H1 (cell line): ENCODE measurements around the gene TXLNA. TPM values are rescaled to one million over a fixed set of nuclear protein-coding genes. Genes with fewer than 3 reads are reported as not detected.

Source experiments
- CTCF ChIA-PET: fragments of 300-600 bp; sonication (Branson Sonifier 250); formaldehyde crosslinking; loops from one replicate; lab custom pipeline; 2021; ENCODE audit not compliant: partially characterized antibody; lab: Charles Lee
- POLR2A ChIA-PET: fragments of 300-600 bp; sonication (Branson Sonifier 250); formaldehyde crosslinking; loops from one replicate; lab custom pipeline; 2021; ENCODE audit warnings: inconsistent platforms; ENCODE audit not compliant: partially characterized antibody; lab: Charles Lee
- DNase-seq, 2 experiments: peaks; one replicate each; pipeline versions ENCODE4 v3.0.0 to v3.0.0-alpha.2; 2010 to 2022; ENCODE audit warnings: low spot score in 2 of 2, low read depth in 1 of 2, mixed read lengths in 1 of 2
- FAIRE-seq: peaks from 2 replicates; lab custom pipeline; 2011; peaks lifted over from hg19 to GRCh38; lab: Jason Lieb, UNC
- H2AFZ ChIP-seq: 2 replicates; pipeline ENCODE4 v1.8.1; 2012; ENCODE audit warnings: low read length, inconsistent platforms
- H2AK5ac ChIP-seq: 2 replicates; pipeline ENCODE4 v1.6.1; 2013; ENCODE audit warnings: low read depth, low read length
- H2BK120ac ChIP-seq: replicated peaks from 2 replicates; pipeline ENCODE3; 2013; ENCODE audit warnings: low read depth, low read length, inconsistent platforms
- H2BK12ac ChIP-seq: 2 replicates; pipeline ENCODE4 v1.6.1; 2013; ENCODE audit warnings: low read depth, low read length
- H2BK15ac ChIP-seq: 2 replicates; pipeline ENCODE4 v1.6.1; 2013; ENCODE audit warnings: low read length
- H2BK20ac ChIP-seq: 2 replicates; pipeline ENCODE4 v1.6.1; 2013; ENCODE audit warnings: low read length
- H2BK5ac ChIP-seq: 2 replicates; pipeline ENCODE4 v1.6.1; 2013; ENCODE audit warnings: low read depth, low read length
- H3K14ac ChIP-seq: 2 replicates; pipeline ENCODE4 v1.6.1; 2013; ENCODE audit warnings: inconsistent platforms; ENCODE audit not compliant: insufficient read length
- H3K18ac ChIP-seq: 2 replicates; pipeline ENCODE4 v1.6.1; 2013; ENCODE audit warnings: low read length; ENCODE audit errors: extremely low read depth
- H3K23ac ChIP-seq: 2 replicates; pipeline ENCODE4 v1.6.1; 2013; ENCODE audit warnings: inconsistent platforms; ENCODE audit not compliant: insufficient read length
- H3K23me2 ChIP-seq: 2 replicates; pipeline ENCODE4 v1.6.1; 2013; ENCODE audit warnings: low read depth, low read length
- H3K27ac ChIP-seq: 2 replicates; pipeline ENCODE4 v1.6.1; 2011; ENCODE audit warnings: low read depth, low read length, inconsistent platforms
- H3K27me3 ChIP-seq, 4 experiments: replicated peaks in 1 of 4; 1 replicate in 1 of 4; 2 replicates in 3 of 4; pipeline versions ENCODE4 v1.6.1 to v1.8.1; 2011 to 2013; ENCODE audit warnings: low read length in 3 of 4, mild to moderate bottlenecking in 3 of 4, inconsistent platforms in 2 of 4, mixed read lengths in 2 of 4, moderate library complexity in 1 of 4; ENCODE audit not compliant: control insufficient read depth in 3 of 4, insufficient read depth in 3 of 4; ENCODE audit errors: extremely low read depth in 1 of 4
- H3K36me3 ChIP-seq, 4 experiments: 2 replicates each; pipeline versions ENCODE4 v1.6.1 to v1.8.1; 2011 to 2013; ENCODE audit warnings: mild to moderate bottlenecking in 4 of 4, low read length in 3 of 4, moderate library complexity in 2 of 4, control low read depth in 1 of 4, inconsistent platforms in 1 of 4; ENCODE audit not compliant: insufficient read depth in 4 of 4, control insufficient read depth in 2 of 4
- H3K4ac ChIP-seq: replicated peaks from 2 replicates; pipeline ENCODE3; 2013; ENCODE audit warnings: low read length, low read depth, mixed read lengths, inconsistent platforms; ENCODE audit not compliant: insufficient read length
- H3K4me1 ChIP-seq, 4 experiments: replicated peaks in 1 of 4; 1 replicate in 1 of 4; 2 replicates in 3 of 4; pipeline versions ENCODE4 v1.6.1 to v1.8.1; 2011 to 2013; ENCODE audit warnings: low read length in 3 of 4, inconsistent platforms in 2 of 4, mixed read lengths in 1 of 4; ENCODE audit not compliant: insufficient read depth in 4 of 4, control insufficient read depth in 3 of 4
- H3K4me2 ChIP-seq, 2 experiments: 2 replicates each; pipeline versions ENCODE4 v1.6.1 to v1.8.1; 2011 to 2013; ENCODE audit warnings: low read depth in 2 of 2, low read length in 2 of 2, control low read depth in 1 of 2, inconsistent platforms in 1 of 2, mild to moderate bottlenecking in 1 of 2; ENCODE audit not compliant: insufficient read depth in 1 of 2
- H3K4me3 ChIP-seq, 4 experiments: fragments of 200-600, 300-600 bp in 1 of 4; sonication (generic), shearing (Covaris generic), sonication (Bioruptor Twin) in 1 of 4; 2 replicates each; pipeline versions ENCODE4 v1.5.1 to v1.8.1; 2011 to 2016; ENCODE audit warnings: low read length in 4 of 4, low read depth in 3 of 4, control low read depth in 2 of 4, inconsistent platforms in 2 of 4, mild to moderate bottlenecking in 2 of 4, mixed read lengths in 1 of 4, moderate library complexity in 1 of 4; ENCODE audit not compliant: insufficient read depth in 2 of 4; ENCODE audit errors: extremely low read depth in 1 of 4
- H3K56ac ChIP-seq: replicated peaks from 2 replicates; pipeline ENCODE3; 2013; ENCODE audit warnings: low read depth, mild to moderate bottlenecking, mixed read lengths, low read length, inconsistent platforms; ENCODE audit not compliant: insufficient read length
- H3K79me1 ChIP-seq: 2 replicates; pipeline ENCODE4 v1.6.1; 2013; ENCODE audit warnings: low read depth, low read length, control low read depth
- H3K79me2 ChIP-seq, 2 experiments: 2 replicates each; pipeline versions ENCODE4 v1.6.1 to v1.8.1; 2012 to 2013; ENCODE audit warnings: low read length in 2 of 2, mild to moderate bottlenecking in 2 of 2, inconsistent platforms in 1 of 2; ENCODE audit not compliant: insufficient read depth in 2 of 2, control insufficient read depth in 1 of 2
- H3K9ac ChIP-seq, 4 experiments: replicated peaks in 1 of 4; 1 replicate in 1 of 4; 2 replicates in 3 of 4; pipeline versions ENCODE4 v1.6.1 to v1.8.1; 2011 to 2013; ENCODE audit warnings: low read depth in 3 of 4, low read length in 3 of 4, control low read depth in 2 of 4, mild to moderate bottlenecking in 2 of 4, moderate library complexity in 2 of 4, inconsistent platforms in 1 of 4; ENCODE audit errors: extremely low read depth in 1 of 4
- H3K9me3 ChIP-seq, 2 experiments: 2 replicates each; pipeline versions ENCODE4 v1.6.1 to v1.8.1; 2012 to 2013; ENCODE audit warnings: mild to moderate bottlenecking in 2 of 2, moderate library complexity in 2 of 2, control low read depth in 1 of 2, inconsistent platforms in 1 of 2, low read depth in 1 of 2, low read length in 1 of 2, mixed read lengths in 1 of 2; ENCODE audit not compliant: insufficient read depth in 2 of 2
- H4K20me1 ChIP-seq, 2 experiments: replicated peaks in 1 of 2; 2 replicates each; pipeline versions ENCODE3 to v1.8.1; 2011 to 2013; ENCODE audit warnings: inconsistent platforms in 2 of 2, low read length in 2 of 2, mild to moderate bottlenecking in 1 of 2; ENCODE audit not compliant: insufficient read depth in 2 of 2, control insufficient read depth in 1 of 2
- H4K5ac ChIP-seq: 2 replicates; pipeline ENCODE4 v1.6.1; 2013; ENCODE audit warnings: low read length, low read depth, mixed read lengths, inconsistent platforms; ENCODE audit not compliant: insufficient read length
- H4K8ac ChIP-seq: 2 replicates; pipeline ENCODE4 v1.8.0; 2013; ENCODE audit warnings: mild to moderate bottlenecking, moderate library complexity, low read length, inconsistent platforms; ENCODE audit not compliant: insufficient read depth; ENCODE audit errors: extremely low read depth
- H4K91ac ChIP-seq: replicated peaks from 2 replicates; pipeline ENCODE3; 2013; ENCODE audit warnings: low read length, mixed read lengths, inconsistent platforms; ENCODE audit not compliant: insufficient read length
- ATF3 ChIP-seq: IDR thresholded peaks from 2 replicates; pipeline ENCODE4 v1.6.1; 2011; ENCODE audit warnings: low read depth, mild to moderate bottlenecking, low read length; ENCODE audit not compliant: insufficient read depth
- BACH1 ChIP-seq: IDR thresholded peaks from 2 replicates; pipeline ENCODE4 v1.6.1; 2012; ENCODE audit warnings: low read length, improper control_type of control experiment
- CREB1 ChIP-seq: IDR thresholded peaks from 2 replicates; pipeline ENCODE4 v1.6.1; 2012; ENCODE audit warnings: inconsistent platforms
- EP300 ChIP-seq, 2 experiments: IDR thresholded peaks; 1 replicate in 1 of 2; 2 replicates in 1 of 2; pipeline ENCODE4 v1.6.1; 2011 to 2012; ENCODE audit warnings: low read depth in 2 of 2, low read length in 2 of 2, mild to moderate bottlenecking in 2 of 2, borderline replicate concordance in 1 of 2, inconsistent platforms in 1 of 2, moderate library complexity in 1 of 2
- JUN ChIP-seq: IDR thresholded peaks from 2 replicates; pipeline ENCODE4 v1.6.1; 2011; ENCODE audit warnings: low read depth, mild to moderate bottlenecking, improper control_type of control experiment, low read length
- JUND ChIP-seq: IDR thresholded peaks from 2 replicates; pipeline ENCODE4 v1.6.1; 2011; ENCODE audit warnings: mild to moderate bottlenecking, improper control_type of control experiment, low read length
- POU5F1 ChIP-seq: IDR thresholded peaks from 2 replicates; pipeline ENCODE4 v1.6.1; 2011; ENCODE audit warnings: low read depth, mild to moderate bottlenecking, low read length, moderate library complexity
- RAD21 ChIP-seq, 2 experiments: IDR thresholded peaks in 1 of 2; conservative IDR thresholded peaks in 1 of 2; 2 replicates each; pipeline ENCODE4 v1.6.1; 2011; ENCODE audit warnings: low read depth in 2 of 2, low read length in 2 of 2, improper control_type of control experiment in 1 of 2, inconsistent platforms in 1 of 2, mild to moderate bottlenecking in 1 of 2, moderate library complexity in 1 of 2
- SIRT6 ChIP-seq: IDR thresholded peaks from one replicate; pipeline ENCODE4 v1.7.1; 2012; ENCODE audit warnings: low read length, inconsistent platforms
- SP2 ChIP-seq: IDR thresholded peaks from 2 replicates; pipeline ENCODE4 v1.6.1; 2012; ENCODE audit warnings: mild to moderate bottlenecking, low read length, inconsistent platforms
- YY1 ChIP-seq: IDR thresholded peaks from 2 replicates; pipeline ENCODE4 v1.6.1; 2011; ENCODE audit warnings: low read depth, mild to moderate bottlenecking, low read length
- WGBS, 2 experiments: shearing (Covaris generic) in 1 of 2; methylation state at CpG; one replicate each; pipeline versions ENCODE4 v1.1.6 to v1.1.7; 2013 to 2015; ENCODE audit warnings: low lambda C conversion rate in 2 of 2, mixed read lengths in 2 of 2, inconsistent platforms in 1 of 2, low coverage in 1 of 2, missing lambda C conversion rate in 1 of 2; ENCODE audit not compliant: insufficient replicate concordance in 2 of 2, insufficient coverage in 1 of 2, insufficient read length in 1 of 2; ENCODE audit errors: extremely low coverage in 1 of 2, missing lambda C conversion rate in 1 of 2; 5-methylcytosine and 5-hydroxymethylcytosine counted together
- polyA plus RNA-seq, 7 experiments: library from polyadenylated mRNA; depleted of rRNA in 3 of 7; stranded (reverse) in 5 of 7; unstranded in 2 of 7; fragments of >200 nt in 5 of 7; fragments of 200-250 nt in 2 of 7; gene quantifications; 1 replicate in 5 of 7; 2 replicates in 1 of 7; 4 replicates in 1 of 7; pipeline versions ENCODE4 v1.2.1 to v1.2.3, GENCODE V29; 2011 to 2013; ENCODE audit warnings: missing spikeins in 2 of 7, mixed read lengths in 2 of 7
- total RNA-seq: library from RNA; stranded (reverse); fragmentation: NEBNext Ultra II Directional; extraction: Animal tissue kit (Norgen Biotek cat#: 25700); gene quantifications from 2 replicates; pipeline ENCODE4 v1.2.1, GENCODE V29; 2021
- TF ChIP-seq, protein P1 (sequence below): IDR thresholded peaks from 2 replicates; pipeline ENCODE4 v1.6.1; 2011; ENCODE audit warnings: low read length, improper control_type of control experiment

Gene TXLNA
- total and polyA plus RNA-seq, 2 of the 8 experiments (the other 6 are each of a cell fraction or from before 2014, with no cell fraction given), result 31.3 to 46.9 TPM

- Histone ChIP-seq H3K36me3 (peaks cover 10 to 46% (median 34%) of the 10 kb centered on the region in 4 experiments; a peak in 7 of 8 replicates), H2AFZ (no peak overlapping the region), H3K23me2 (no peaks in the 10 kb centered on the region), H3K9me3 (no peaks in the 10 kb centered on the region), H3K4me2 (no peak overlapping the region), H3K9ac (no peak overlapping the region), H3K27ac (no peak overlapping the region), H3K4ac (no peak overlapping the region), H3K4me3 (no peak overlapping the region), H3K56ac (no peak overlapping the region), H3K79me2 (no peaks in the 10 kb centered on the region), H2BK120ac (no peak overlapping the region), H2AK5ac (no peak overlapping the region), H4K20me1 (no peaks in the 10 kb centered on the region), H2BK5ac (no peak overlapping the region), H4K5ac (no peak overlapping the region), H3K14ac (no peak overlapping the region), H2BK15ac (no peak overlapping the region), H3K23ac (no peak overlapping the region), H3K27me3 (no peaks in the 10 kb centered on the region), H4K91ac (no peak overlapping the region), H2BK20ac (no peak overlapping the region), H3K4me1 (no peaks in the 10 kb centered on the region), H2BK12ac (no peak overlapping the region), H3K79me1 (no peaks in the 10 kb centered on the region; the same call in 1 of the 2 replicates), H4K8ac (no peak overlapping the region), H3K18ac (no peak overlapping the region)
- WGBS, 2 experiments, result 86% methylated on average over 1 of the region's 1 CpG; no CpG with 5 or more reads in 1 of the 2 experiments
- POLR2A ChIA-PET, result interaction anchor here (1.0 to 1.6 kb wide), 4 partner anchors 8 to 24 kb away, joined by 3 to 5 read pairs (median 4); no protein-coding TSS in a partner anchor
- FAIRE-seq (no peak), DNase-seq (no peak)
- CTCF ChIA-PET, result no interaction called here
- TF ChIP-seq CREB1 (no peak), SIRT6 (no peak), ATF3 (no peak), EP300 (IDR thresholded peaks at IDR 0.05; ENCODE audit: borderline replicate concordance in 1 of 2, low read depth in 2 of 2, low read length in 2 of 2) (no peak), JUND (no peak), JUN (no peak), YY1 (no peak), BACH1 (no peak), POU5F1 (no peak), RAD21 (IDR thresholded peaks at IDR 0.05 in 1 of 2, conservative IDR thresholded peaks at IDR 0.05 in 1 of 2; ENCODE audit: low read depth in 2 of 2, low read length in 2 of 2) (no peak), SP2 (no peak)
- TF ChIP-seq, protein P1, sequence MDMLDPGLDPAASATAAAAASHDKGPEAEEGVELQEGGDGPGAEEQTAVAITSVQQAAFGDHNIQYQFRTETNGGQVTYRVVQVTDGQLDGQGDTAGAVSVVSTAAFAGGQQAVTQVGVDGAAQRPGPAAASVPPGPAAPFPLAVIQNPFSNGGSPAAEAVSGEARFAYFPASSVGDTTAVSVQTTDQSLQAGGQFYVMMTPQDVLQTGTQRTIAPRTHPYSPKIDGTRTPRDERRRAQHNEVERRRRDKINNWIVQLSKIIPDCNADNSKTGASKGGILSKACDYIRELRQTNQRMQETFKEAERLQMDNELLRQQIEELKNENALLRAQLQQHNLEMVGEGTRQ, result no peak
Observed at GRCh38 chr1:32172621-32173245, 6.7 kb upstream of the TXLNA start.
